Tongue (tissue), 2 donors: Measurements from ENCODE around the gene SLC6A11. TPM values are rescaled to one million over a fixed set of nuclear protein-coding genes. Genes with fewer than 3 reads are reported as not detected.

Experiments used
- DNase-seq: peaks from one replicate; pipeline ENCODE4 v3.0.0-alpha.2; 2015
- total RNA-seq: library from RNA; depleted of rRNA; stranded (reverse); fragments of >200 nt; gene quantifications from one replicate; pipeline ENCODE4 v1.2.3, GENCODE V29; 2014

Gene SLC6A11
- 0.21 TPM for total RNA-seq

DNA sequence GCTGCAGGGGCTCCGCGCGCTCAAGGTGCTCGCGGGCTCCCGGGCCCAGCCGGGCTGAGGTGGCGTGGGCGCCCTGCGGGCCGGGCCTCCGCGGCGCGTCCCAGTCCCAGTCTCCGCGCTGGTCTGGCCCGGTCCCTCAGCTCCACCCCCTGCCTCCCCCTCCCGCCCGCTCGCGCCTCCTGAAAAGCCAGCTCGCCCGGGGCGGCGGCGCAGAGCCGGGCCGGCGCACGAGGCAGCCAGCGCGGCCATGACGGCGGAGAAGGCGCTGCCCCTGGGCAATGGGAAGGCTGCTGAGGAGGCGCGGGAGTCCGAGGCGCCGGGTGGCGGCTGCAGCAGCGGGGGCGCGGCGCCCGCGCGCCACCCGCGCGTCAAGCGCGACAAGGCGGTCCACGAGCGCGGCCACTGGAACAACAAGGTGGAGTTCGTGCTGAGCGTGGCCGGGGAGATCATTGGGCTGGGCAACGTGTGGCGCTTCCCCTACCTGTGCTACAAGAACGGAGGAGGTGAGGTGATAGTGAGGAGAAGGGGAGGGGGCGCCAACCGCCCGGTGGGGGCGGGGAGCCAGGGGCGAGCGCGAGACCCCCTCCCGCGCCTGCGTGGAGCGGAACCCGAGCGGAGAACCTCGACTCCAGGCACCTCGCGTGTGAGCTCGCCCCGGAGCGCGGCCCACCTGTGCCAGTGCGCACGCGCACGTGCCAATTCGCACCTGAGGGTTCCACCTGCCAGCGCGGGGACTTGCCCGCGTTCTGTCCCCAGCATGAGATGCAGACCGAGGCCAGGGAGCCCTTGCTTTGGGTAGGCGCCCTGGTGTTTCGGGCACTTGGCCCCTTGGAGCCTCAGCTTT lies at the start of gene SLC6A11:
Gene SLC6A11 (plus strand): TSS at position 210 of the 844 bp plus-strand sequence. CDS start 38 bp downstream, at position 248.
- peak; percentile 6 for DNase-seq

GRCh38 chr3:10768708-10769394 lies 47.2 kb upstream of the SLC6A11 start:
- DNase-seq, result no peak

DNA sequence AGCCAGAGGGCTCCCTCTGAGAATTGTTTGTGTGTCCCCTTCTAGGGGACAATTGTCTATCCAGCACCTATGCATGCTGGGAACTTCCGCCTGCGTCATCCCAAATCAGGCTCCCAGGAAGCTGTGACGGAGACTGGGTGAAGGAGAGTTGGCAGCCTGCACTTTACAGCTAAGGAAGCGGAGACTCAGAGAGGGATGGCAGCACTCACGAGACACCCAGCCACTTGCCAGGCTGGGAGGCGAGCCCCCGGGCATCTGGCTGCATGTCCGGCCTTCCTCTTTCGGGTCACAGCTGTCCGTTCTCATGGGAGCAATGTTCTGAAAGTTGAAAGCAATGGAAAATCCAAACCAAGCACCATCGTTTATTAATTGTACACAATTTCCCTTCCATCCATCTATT lies 45.5 kb upstream of the SLC6A11 start:
- DNase-seq, result no peak

DNA sequence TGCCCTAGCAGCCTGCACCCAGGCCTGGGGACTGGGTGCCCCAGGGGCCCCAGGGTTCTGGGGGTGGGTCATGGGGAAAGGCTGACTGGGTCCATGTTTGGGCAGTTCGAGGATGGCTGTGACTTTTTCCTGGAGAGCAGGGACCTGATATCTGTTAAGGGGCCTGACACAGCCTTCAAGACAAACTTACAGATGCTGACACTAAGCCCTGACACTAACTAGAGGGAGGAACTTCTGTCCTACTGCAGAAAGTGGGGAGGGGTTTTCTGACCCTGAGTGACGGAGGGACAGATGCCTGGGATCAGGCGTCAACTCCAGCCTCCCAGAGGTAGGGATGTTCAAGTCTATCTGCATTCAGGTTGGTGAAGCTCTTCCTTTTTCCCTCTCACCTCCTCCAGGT lies 45.0 kb upstream of the SLC6A11 start:
- no peak for DNase-seq

DNA sequence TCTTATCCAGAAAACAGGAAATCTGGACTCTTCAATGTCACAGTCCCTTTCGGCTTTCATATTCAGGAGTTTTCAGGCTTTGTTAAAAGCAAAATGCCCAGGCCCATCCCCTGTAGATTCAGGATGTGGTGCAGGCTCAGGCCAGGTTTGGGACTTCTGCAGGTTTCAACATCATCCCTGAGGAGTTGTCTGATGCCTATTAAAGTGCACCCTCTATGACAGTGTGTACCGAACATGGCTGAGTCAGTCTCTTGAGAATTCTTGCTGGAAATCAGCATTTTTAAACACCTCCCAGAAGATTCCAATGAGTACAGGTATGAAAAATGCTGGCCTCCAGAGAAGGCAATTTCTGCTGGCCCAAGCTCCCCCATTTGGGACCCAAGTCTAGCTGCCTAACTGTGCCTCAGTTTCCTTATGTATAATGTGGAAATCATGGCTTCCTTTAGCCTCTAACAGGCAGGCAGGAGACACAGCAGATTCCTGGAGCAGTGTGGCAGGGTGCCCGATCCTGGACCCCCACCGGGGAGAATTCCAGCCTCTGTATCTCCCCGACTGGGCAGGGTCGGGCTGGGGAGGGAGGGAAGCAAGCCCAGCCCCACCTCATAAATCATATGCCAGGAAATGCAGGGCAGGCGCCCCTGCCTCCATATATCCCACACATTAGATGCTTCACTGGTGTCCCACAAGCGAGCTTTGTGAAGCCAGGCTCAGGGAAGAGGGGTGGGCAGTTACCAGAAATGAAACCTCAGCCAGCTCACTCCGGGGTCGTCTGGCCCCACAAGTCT lies 44.4 kb upstream of the SLC6A11 start:
- DNase-seq, result no peak

DNA sequence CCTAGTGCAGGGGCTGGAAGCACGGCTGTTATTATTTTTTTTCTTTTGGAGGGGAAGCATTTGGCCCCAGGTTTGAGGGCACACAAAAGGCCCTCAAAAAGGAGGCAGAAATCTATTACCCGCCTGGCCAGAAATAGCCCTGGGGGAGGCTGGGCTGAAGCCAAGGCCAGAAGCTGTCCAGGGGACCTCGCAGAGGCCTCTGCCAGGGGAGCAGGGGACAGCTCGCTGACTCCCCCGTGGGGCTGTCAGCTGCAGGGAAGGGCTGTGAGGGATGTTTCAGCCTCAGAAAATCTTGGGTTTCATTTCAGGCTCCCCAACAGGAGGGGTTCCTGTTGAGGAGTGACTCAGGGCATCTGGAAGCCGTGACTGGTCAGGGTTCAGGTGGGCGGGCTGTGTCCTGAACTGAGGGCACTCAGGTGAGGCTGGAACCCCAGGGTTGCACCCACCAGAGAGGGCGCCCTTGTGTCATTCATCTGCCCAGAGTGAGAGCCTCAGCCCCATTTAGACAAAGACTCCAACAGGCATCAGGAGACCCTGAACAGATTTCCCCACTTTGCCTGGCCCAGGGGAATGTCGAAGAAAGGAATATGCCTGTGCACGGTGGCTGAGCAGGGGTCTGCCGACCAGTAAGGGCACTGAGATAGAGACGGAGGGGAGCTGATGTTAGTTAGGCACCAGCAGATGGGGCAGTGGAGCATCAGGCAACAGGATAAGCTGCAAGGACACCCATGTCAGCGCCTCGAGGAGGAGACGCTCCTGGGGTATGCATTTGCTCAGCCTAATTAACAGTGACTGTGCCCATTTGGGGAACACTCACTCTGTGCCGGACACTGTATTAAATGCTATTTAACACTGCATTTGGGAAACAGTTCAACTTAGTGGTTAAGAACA lies 43.5 kb upstream of the SLC6A11 start:
- no peak for DNase-seq

DNA sequence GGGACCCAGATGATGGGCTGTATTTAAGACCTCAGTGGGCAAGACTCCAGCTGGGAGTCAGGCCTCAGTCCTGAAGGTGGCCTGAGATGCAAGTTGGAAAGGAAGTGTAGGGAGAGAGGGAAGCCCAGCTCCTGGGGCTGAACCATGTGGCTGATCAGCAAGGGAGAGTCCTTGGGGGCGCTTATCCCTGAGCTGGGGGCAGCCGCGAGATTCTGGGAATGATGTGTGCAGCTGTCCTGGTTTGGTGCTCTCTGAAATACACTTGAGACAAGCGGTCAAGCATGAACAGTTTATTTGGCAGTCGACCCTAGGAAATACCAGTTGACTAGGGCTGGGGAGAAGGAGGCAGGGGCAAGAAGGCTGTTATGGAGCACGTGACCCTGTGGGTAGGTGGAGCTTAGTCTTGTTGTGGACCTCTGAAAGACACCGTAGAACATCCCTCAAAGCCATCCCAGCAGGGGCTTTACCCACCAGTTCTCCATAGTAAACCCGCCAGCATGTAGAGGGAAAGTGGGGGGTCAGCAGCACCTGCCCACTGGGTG lies 41.8 kb upstream of the SLC6A11 start:
- no peak for DNase-seq

GRCh38 chr3:10774825-10775224 lies 41.2 kb upstream of the SLC6A11 start:
- DNase-seq, result no peak

- DNase-seq, result no peak
Measured at GRCh38 chr3:10775259-10775658, 40.8 kb upstream of the SLC6A11 start.

DNA sequence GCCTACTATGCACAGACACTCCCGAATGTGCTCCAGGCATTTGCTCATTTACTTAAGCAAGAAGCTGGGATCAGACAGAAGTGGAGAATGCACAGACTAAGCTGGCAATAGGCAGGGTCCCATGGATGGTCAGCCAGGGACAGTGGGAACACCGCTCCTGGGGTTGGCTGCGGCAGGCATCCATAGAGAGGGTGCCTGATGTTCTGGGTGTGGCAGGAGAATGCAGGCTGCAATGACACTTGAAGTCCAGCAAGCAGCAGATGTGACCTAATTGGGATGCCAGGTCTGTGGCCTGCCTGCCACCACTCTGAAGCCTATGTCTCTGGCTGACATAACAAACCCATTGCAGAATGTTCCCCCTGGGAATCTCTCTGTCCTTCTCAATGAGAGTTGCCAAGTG lies 40.2 kb upstream of the SLC6A11 start:
- no peak for DNase-seq

- no peak for DNase-seq
Measured at GRCh38 chr3:10777627-10778026, 38.4 kb upstream of the SLC6A11 start.

- DNase-seq, result no peak
Measured at GRCh38 chr3:10778492-10779292, 37.3 kb upstream of the SLC6A11 start.

GRCh38 chr3:10779293-10779805 lies 36.7 kb upstream of the SLC6A11 start:
- no peak for DNase-seq

DNA sequence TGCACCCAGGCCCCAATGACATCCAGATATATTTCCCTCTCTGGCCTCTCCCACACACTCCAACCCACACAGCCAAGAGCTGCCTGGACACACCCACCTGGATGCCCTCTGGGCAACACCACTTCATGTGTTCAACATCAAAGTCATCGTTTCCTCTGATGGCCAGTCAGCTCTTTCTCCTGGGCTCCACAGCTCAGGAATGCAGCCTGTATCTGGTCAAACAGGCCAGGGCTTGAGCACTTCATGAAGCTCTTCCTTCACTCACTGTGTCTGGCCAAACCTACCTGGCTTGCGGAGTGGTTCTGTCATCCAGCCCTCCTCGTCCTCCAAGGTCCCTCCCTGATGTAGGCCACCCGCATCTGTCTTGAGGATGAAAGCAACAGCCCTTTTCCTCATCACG lies 35.8 kb upstream of the SLC6A11 start:
- no peak for DNase-seq

DNA sequence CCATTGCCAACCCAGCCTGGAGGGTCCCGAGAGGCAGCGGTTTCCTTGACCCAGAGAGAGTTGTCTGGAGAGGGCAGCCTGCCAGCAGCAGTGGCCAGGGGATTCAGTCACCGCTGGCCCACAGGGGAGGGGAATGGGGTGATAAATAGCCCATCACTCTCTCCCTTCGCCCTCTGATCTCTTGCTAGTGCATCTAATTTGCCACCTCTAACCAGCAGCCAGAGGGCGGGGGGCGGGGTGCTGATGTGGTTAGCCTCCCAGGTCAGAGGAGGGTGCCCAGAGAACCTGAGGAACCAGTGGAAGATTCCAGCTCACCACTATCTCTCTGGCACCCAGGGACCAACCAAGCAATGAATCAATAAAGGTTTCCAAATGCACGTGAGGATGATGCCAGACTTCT lies 35.1 kb upstream of the SLC6A11 start:
- DNase-seq, result no peak

DNA sequence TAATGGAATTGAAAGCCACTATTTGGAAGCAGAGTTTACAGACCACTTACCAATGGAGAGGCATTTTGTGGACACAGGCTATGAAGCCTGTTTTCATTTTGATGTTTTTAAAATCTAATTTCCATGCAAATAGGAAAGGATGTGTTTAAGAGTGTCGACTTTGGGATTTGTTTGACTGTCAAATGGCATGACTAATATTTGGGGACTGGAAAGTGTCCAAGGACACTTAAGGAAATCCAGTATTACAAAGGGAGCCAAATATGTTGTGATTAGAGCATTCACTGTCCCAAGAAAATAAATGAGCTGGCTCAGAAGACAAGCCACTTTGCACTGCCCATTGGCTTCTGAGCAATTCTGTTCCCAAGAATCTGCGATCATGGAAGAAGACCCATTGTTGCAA lies 34.0 kb upstream of the SLC6A11 start:
- DNase-seq, result no peak

GRCh38 chr3:10783360-10784351 lies 32.4 kb upstream of the SLC6A11 start:
- DNase-seq, result peak; percentile 10

GRCh38 chr3:10786640-10787039 lies 29.4 kb upstream of the SLC6A11 start:
- DNase-seq, result no peak

- DNase-seq, result no peak
Measured at GRCh38 chr3:10788451-10788850, 27.6 kb upstream of the SLC6A11 start.
